ENCODE data around the gene MRC2. TPM values are rescaled to one million over a fixed set of nuclear protein-coding genes. Genes with fewer than 3 reads are reported as not detected.
"Not testable (repeated sequence)": the region's sequence is repeated elsewhere in the genome, so short reads cannot be mapped to it uniquely, and the experiment has no call there.

The MRC2 gene
- polyA plus RNA-seq, 4 donors: 62.6 to 104 (median 78.0) TPM

DNA sequence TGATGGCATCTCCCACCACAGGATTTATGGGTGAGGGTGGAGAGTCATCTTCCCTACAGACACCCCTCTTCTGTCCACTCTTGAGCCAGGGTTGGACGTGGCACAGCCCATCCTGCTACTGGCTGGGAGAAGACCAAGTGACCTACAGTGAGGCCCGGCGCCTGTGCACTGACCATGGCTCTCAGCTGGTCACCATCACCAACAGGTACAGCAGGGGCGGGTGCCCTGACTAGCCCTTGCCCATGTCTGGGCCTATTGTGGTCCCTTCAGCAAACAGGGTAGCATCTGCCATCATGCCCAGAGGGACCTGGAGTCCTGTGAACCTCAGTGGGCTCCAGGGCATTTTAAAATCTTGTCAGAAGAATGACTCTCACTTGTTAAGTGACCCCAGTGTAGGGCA, 48.2 kb downstream of the MRC2 start:
- DNase-seq (ENCODE audit: low read depth in 4 of 4, low spot score in 2 of 4): no peak

DNA sequence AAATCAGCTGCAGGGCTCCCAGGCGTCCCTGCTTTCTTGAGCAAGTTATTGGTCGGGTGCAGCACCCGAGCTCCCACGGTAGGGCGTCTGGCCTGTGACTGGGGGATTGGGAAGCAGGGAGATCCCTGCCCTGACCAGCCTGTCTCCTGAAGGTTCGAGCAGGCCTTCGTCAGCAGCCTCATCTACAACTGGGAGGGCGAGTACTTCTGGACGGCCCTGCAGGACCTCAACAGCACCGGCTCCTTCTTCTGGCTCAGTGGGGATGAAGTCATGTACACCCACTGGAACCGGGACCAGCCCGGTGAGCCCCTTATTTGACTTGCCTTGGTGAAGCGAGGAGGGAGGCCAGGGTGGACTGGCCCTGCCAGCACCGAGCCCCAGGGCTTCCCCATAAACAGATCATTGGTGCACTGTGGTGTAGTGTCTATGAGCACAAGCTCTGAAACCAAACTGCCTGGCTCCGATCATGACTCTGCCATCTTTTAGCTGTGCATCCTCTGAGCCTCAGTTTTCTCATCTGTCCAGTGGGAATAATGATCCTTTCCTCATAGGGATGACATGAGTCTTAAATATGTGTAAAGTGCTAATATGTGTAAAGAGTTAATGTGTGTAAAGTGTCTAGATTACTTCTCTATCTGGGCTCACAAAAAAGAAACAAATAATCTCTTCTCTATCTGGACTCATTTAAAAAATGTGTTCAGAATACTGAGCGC, 48.9 kb downstream of the MRC2 start:
- no peak for DNase-seq (ENCODE audit: low read depth in 4 of 4, low spot score in 2 of 4)

- no peak for DNase-seq (ENCODE audit: low read depth in 4 of 4, low spot score in 2 of 4)
These were observed 49.6 kb downstream of the MRC2 start for GRCh38 chr17:62676952-62677596.

DNA sequence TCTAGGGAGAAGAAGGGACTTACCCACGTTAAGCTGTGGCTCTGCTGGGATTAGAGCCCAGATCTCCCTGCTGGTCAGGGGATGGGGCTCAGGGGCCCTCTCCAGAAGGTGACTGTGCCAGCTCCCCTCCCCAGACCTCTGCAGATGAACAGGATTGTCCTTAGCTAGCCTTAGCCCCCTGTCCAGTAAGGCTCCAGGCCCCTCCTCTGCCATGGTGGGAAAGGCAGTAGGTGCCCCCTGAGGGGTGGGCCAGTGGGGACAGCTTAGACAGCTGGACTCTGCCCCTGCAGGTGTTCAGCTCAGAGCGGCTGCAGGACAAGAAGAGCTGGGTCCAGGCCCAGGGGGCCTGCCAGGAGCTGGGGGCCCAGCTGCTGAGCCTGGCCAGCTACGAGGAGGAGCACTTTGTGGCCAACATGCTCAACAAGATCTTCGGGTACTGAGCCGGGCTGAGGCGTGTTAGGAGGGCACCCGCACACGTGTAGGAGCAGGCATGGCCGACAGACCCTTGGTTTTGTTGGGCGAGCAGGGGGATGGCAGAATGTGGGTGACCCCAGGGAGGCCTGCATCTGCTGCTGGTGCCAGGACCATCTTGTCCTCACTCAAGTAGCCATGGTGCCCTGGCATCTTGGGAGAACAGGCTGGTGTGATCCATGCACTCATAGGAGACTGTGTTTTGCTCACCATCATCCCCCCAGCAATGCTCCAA, 50.9 kb downstream of the MRC2 start:
- DNase-seq (ENCODE audit: low read depth in 4 of 4, low spot score in 2 of 4): no peak

DNA sequence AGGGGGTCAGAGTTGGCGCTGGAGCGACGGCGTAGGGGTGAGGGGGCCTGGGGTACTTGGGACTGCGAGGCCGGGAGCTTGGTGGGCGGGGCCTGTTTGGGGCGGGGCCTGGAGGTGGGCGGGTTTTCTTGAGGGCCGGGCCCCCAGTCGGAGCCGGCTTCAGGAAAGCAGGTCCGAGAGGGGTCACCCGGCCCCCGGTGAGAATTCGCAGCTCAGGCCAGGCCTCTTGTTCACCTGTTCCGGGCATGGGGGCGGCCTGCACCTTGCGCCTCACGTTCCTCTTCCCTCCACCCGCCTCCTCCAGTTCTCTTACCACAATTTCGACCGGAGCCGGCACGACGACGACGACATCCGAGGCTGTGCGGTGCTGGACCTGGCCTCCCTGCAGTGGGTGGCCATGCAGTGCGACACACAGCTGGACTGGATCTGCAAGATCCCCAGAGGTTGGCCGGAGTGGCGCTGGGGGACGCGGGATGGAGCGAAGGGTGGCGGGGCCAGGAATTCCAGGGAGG, 52.5 kb downstream of the MRC2 start:
- no peak for DNase-seq (ENCODE audit: low read depth in 4 of 4, low spot score in 2 of 4)

GRCh38 chr17:62680541-62681052, 53.1 kb downstream of the MRC2 start:
- no peak for DNase-seq (ENCODE audit: low read depth in 4 of 4, low spot score in 2 of 4)

DNA sequence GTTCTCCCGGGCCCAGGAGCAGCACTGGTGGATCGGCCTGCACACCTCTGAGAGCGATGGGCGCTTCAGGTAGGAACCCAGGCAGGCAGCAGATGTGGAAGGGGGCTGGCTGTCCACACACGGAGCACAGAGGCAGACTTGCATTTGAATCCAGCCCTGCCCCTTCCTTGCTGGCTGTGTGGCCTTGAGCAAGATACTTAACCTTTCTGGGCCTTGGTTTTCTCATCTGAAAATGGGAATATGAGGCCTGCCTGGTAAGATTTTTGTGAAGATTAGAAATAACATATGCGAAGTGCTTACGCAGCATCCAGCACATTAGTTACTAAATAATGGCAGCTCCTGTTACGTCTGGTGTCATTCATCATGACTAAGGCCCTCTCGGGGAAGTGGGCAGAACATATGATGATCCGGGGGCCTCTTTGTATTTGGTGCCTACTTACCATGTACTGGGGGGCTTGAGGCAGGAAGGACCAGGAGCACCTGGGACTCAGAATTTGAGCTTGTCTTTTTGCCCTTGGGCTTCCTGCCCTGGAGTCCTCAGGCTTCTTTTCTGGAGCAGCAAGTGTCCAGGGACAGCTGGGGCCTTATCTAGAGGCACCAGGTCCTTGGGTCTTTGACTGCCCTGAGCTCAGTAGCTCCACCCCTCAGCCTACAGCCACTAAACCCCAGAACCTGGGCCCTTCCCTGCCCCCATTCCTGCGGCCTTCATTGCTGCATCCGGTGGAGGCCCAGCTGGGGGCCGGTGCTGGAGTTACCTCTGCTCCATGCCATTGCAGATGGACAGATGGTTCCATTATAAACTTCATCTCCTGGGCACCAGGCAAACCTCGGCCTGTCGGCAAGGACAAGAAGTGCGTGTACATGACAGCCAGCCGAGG, 53.8 kb downstream of the MRC2 start:
- no peak for DNase-seq (ENCODE audit: low read depth in 4 of 4, low spot score in 2 of 4)

DNA sequence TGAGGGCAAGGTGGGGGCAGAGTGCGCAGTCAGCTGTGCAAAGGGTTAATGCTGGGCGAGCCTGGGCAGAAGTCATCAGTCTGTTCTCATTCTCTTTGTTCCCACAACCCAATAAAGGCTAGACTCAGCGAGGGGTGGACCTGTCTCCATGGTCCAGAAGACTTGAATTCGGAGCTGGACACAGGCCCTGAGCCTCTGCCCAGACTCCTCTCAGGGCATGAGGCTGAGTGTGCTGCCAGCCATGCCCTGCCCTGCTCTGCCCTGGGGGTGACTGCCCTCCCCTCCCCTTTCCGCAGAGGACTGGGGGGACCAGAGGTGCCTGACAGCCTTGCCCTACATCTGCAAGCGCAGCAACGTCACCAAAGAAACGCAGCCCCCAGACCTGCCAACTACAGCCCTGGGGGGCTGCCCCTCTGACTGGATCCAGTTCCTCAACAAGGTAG, 54.5 kb downstream of the MRC2 start:
- no peak for DNase-seq (ENCODE audit: low read depth in 4 of 4, low spot score in 2 of 4)

GRCh38 chr17:62684179-62684578, 56.7 kb downstream of the MRC2 start:
- no peak for DNase-seq (ENCODE audit: low read depth in 4 of 4, low spot score in 2 of 4)

GRCh38 chr17:62687997-62688396, 60.5 kb downstream of the MRC2 start:
- DNase-seq (ENCODE audit: low read depth in 4 of 4, low spot score in 2 of 4): no peak

DNA sequence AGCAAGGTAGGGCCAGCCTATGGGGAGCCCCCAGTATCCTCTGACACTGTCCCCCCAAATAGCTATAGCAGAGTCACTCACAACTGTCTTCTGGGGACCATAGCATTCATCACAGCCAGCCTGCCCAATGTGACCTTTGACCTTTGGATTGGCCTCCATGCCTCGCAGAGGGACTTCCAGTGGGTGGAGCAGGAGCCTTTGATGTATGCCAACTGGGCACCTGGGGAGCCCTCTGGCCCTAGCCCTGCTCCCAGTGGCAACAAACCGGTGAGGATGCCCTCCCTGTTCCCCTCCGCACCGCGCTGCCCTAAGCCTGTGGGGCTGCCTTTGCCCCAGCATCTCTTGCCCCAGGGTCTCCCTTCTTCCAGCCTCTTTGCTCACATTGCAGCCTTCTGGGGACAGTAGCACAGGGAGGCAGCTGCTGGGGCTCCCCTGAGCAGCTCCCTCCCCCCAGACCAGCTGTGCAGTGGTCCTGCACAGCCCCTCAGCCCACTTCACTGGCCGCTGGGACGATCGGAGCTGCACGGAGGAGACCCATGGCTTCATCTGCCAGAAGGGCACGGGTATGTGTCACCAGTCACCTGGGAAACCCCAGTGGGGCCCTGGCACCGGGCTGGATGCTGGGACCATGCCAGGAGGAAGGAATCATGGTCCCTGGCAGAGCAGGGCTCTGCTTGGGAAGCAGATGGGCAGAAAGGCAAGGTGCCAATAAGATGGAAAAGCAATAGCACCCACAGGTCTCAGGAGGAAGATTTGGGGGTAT, 61.1 kb downstream of the MRC2 start:
- DNase-seq (ENCODE audit: low read depth in 4 of 4, low spot score in 2 of 4): no peak

GRCh38 chr17:62689441-62690167, 62.1 kb downstream of the MRC2 start:
- DNase-seq (ENCODE audit: low read depth in 4 of 4, low spot score in 2 of 4): no peak

GRCh38 chr17:62690168-62690897, 62.9 kb downstream of the MRC2 start:
- no peak for DNase-seq (ENCODE audit: low read depth in 4 of 4, low spot score in 2 of 4)

DNA sequence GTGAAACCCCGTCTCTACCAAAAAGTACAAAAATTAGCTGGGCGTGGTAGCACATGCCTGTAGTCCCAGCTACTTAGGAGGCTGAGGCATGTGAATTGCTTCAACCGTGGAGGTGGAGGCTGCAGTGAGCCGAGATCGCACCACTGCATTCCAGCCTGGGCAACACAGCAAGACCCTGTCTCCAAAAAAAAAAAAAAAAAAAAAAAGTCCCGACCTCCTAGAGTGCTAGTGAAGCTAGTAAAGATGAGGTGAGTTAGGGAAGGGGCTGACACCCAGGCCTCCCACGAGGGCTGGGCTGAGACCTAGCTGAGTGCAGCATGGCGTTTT, 64.1 kb downstream of the MRC2 start:
- DNase-seq (ENCODE audit: low read depth in 4 of 4, low spot score in 2 of 4): not testable (repeated sequence)

DNA sequence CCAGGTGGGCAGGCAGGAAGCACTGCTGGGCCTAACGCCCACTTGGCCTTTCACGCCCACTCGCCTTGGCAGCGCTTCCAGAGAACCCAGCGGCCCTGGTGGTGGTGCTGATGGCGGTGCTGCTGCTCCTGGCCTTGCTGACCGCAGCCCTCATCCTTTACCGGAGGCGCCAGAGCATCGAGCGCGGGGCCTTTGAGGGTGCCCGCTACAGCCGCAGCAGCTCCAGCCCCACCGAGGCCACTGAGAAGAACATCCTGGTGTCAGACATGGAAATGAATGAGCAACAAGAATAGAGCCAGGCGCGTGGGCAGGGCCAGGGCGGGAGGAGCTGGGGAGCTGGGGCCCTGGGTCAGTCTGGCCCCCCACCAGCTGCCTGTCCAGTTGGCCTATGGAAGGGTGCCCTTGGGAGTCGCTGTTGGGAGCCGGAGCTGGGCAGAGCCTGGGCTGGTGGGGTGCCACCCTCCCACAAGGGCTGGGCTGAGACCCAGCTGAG, 64.7 kb downstream of the MRC2 start:
- no peak for DNase-seq (ENCODE audit: low read depth in 4 of 4, low spot score in 2 of 4)

GRCh38 chr17:62692721-62693431, 65.4 kb downstream of the MRC2 start:
- DNase-seq (ENCODE audit: low read depth in 4 of 4, low spot score in 2 of 4): no peak

DNA sequence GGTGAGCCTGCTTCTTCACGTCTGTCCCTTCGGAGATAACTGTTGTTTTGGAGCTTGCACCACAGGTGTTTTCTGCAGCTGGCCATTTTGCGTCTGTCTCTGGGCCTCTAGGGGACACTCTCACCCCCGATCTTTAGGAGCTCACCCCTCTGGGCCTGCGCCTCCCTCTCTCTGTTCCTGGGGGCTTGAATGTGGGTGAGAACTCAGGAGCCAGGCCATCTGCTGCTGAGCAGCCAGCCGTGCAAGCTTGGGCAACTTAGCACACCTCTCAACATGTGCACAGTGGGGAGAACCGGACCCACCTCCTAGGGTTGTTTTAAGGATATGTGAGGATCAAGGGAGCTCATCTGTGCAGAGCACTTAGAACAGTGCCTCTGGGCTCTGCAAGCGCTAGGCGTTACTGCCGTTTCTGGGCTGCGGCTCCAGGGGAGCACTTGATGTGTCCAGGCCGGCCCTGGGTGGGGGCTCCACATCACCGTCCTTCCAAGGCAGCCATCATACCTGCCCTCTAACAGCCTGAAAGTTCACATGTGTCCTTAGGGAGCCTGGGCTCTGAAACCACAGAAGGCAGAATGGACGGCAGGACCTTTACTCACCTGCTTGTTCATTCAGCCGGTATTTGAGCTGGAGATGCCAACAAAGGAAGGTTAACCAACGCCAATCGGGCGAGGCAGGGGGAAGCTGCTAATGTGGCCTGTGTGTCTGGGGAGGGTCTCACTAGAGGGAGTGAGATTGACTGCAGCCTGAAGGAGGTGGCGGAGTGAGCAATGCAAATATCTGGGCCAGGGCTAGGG, 66.3 kb downstream of the MRC2 start:
- DNase-seq (ENCODE audit: low read depth in 4 of 4, low spot score in 2 of 4): no peak

All from left renal cortex interstitium (tissue), 4 donors.